DND-41 (cell line): ENCODE data around the gene PRSS21.

ENCODE experiments used
- ATAC-seq: fragments of 200-7000 bp; cut with Tn5 transposase; 3 replicates; pipeline ENCODE4 v1.9.1; 2021; ENCODE audit warnings: low read depth; ENCODE audit not compliant: insufficient read depth
- DNase-seq: peaks from one replicate; pipeline ENCODE4 v3.0.0-alpha.2; 2020
- H2AFZ ChIP-seq: 2 replicates; pipeline ENCODE4 v1.6.0; 2012; ENCODE audit warnings: low read depth, low read length
- H3K27ac ChIP-seq: 2 replicates; pipeline ENCODE4 v1.5.1; 2012; ENCODE audit warnings: low read length, inconsistent platforms
- H3K27me3 ChIP-seq: fragments of 200-600 bp; sonication (generic); 2 replicates; pipeline ENCODE4 v1.6.0; 2012; ENCODE audit warnings: low read length, mild to moderate bottlenecking, inconsistent platforms; ENCODE audit not compliant: insufficient read depth, poor library complexity
- H3K36me3 ChIP-seq: 2 replicates; pipeline ENCODE4 v1.5.1; 2012; ENCODE audit warnings: low read length, inconsistent platforms; ENCODE audit not compliant: insufficient read depth
- H3K4me1 ChIP-seq: 2 replicates; pipeline ENCODE4 v1.5.1; 2012; ENCODE audit warnings: mild to moderate bottlenecking, low read length; ENCODE audit not compliant: insufficient read depth
- H3K4me2 ChIP-seq: 2 replicates; pipeline ENCODE4 v1.6.0; 2012; ENCODE audit warnings: mild to moderate bottlenecking, moderate library complexity, low read length, inconsistent platforms; ENCODE audit not compliant: insufficient read depth
- H3K4me3 ChIP-seq, 2 experiments: fragments of 200-600 bp in 1 of 2; shearing (Covaris generic) in 1 of 2; 2 replicates each; pipeline ENCODE4 v1.5.1; 2012 to 2016; ENCODE audit warnings: inconsistent platforms in 2 of 2, low read length in 2 of 2, mild to moderate bottlenecking in 2 of 2, low read depth in 1 of 2, moderate library complexity in 1 of 2
- H3K79me2 ChIP-seq: 2 replicates; pipeline ENCODE4 v1.6.0; 2012; ENCODE audit warnings: low read length, inconsistent platforms; ENCODE audit not compliant: insufficient read depth
- H3K9ac ChIP-seq: 2 replicates; pipeline ENCODE4 v1.6.0; 2012; ENCODE audit warnings: low read depth, mild to moderate bottlenecking, inconsistent platforms, low read length, moderate library complexity
- H3K9me3 ChIP-seq: 2 replicates; pipeline ENCODE4 v1.5.1; 2012; ENCODE audit warnings: low read length, moderate library complexity, mild to moderate bottlenecking, inconsistent platforms; ENCODE audit not compliant: insufficient read depth, severe bottlenecking
- H4K20me1 ChIP-seq: 2 replicates; pipeline ENCODE4 v1.6.0; 2012; ENCODE audit warnings: low read length; ENCODE audit not compliant: insufficient read depth
- EZH2 ChIP-seq: IDR thresholded peaks from 3 replicates; pipeline ENCODE4 v1.6.1; 2012; ENCODE audit warnings: borderline replicate concordance, low read depth, mild to moderate bottlenecking, moderate library complexity, low read length, inconsistent platforms; ENCODE audit not compliant: severe bottlenecking
- TF ChIP-seq, protein P1 (sequence below): IDR thresholded peaks from 2 replicates; pipeline ENCODE4 v1.5.1; 2012; ENCODE audit warnings: borderline replicate concordance, low read length, moderate library complexity, mild to moderate bottlenecking; ENCODE audit not compliant: poor library complexity, severe bottlenecking; ENCODE audit errors: extremely low read depth

Gene PRSS21

DNA sequence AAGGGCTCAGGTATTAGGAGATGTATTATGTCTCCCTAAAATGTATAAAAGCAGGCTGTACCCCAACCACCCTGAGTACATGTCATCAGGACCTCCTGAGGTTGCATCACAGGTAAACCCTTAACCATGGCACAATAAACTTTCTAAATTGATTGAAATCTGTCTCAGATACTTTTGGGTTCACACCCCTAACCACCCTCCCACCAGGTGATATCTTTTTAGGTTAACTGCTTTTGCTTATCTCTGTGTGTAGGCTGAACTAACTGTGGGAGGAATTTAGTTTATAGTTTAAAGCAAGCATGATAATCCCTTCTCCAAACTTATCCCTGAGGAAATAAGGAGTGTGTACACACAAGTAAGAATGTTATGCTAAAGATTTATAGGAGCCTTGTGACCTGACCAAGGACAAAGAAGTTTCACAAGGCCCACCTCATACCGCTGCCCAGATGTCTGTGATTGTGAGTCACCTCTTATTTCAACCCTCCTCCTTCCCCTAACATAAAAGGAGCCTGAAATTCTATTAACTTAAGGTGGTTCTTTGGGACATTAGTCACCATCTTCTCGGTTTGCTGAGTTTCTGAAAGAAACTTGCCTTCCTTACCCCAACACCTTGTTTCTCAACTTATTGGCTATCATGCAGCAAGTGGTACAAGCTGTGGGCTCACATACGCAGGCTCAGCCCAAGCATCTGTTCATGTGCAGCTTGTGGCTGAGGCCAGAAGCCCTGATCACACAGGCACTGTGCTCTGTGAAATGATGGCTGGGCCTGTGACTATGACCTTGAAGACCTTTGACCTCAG, 29.7 kb downstream of the PRSS21 start:
- DNase-seq (no peak), ATAC-seq (no peak)
- TF ChIP-seq, protein P1, sequence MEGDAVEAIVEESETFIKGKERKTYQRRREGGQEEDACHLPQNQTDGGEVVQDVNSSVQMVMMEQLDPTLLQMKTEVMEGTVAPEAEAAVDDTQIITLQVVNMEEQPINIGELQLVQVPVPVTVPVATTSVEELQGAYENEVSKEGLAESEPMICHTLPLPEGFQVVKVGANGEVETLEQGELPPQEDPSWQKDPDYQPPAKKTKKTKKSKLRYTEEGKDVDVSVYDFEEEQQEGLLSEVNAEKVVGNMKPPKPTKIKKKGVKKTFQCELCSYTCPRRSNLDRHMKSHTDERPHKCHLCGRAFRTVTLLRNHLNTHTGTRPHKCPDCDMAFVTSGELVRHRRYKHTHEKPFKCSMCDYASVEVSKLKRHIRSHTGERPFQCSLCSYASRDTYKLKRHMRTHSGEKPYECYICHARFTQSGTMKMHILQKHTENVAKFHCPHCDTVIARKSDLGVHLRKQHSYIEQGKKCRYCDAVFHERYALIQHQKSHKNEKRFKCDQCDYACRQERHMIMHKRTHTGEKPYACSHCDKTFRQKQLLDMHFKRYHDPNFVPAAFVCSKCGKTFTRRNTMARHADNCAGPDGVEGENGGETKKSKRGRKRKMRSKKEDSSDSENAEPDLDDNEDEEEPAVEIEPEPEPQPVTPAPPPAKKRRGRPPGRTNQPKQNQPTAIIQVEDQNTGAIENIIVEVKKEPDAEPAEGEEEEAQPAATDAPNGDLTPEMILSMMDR = no peak
- no peak for TF ChIP-seq EZH2
- Histone ChIP-seq H3K79me2 (no peaks in the 10 kb centered on the region), H3K4me2 (no peak overlapping the region), H3K4me3 (no peak overlapping the region), H3K27ac (no peak overlapping the region), H3K36me3 (no peaks in the 10 kb centered on the region), H3K9ac (no peak overlapping the region), H3K9me3 (no peaks in the 10 kb centered on the region), H2AFZ (no peak overlapping the region), H4K20me1 (no peaks in the 10 kb centered on the region), H3K27me3 (peaks cover 4% of the 10 kb centered on the region), H3K4me1 (no peaks in the 10 kb centered on the region)

DNA sequence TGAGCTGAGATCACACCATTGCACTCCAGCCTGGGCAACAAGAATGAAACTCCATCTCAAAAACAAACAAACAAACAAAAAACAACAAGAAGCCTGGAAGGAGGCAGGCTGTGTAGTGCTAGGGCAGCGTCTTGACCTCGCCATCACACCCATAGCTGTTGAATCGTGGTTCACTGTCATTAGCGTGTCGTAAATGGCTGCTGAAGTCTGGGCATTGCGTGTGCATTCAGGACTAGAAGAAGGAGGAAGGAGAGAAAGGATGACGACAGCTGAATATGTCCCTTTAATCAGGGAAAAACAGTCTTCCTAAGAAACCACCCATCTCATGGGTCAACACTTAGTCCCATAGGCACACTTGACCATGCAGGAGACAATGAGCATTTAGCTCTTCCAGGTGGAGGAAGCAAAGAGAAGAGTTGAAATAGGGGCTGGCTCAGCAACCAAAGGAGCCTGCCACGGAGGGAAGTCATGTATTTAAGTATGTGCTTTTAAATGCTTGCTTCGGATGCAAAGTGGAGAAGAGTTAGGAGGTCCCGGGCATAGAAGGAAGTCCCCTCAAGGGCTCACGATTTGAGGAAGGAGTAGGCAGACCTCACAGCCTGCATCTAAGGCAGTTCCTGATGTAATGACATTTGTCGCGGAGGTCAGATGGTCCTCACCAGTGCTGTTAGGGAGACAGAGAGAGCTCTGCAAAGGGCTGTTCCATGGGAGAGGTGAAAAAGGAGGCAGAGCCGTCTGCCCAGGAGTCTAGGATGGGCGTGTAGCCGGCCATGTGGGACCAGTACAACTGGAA, 32.1 kb downstream of the PRSS21 start:
- no peak overlapping the region for H3K9ac ChIP-seq

DNA sequence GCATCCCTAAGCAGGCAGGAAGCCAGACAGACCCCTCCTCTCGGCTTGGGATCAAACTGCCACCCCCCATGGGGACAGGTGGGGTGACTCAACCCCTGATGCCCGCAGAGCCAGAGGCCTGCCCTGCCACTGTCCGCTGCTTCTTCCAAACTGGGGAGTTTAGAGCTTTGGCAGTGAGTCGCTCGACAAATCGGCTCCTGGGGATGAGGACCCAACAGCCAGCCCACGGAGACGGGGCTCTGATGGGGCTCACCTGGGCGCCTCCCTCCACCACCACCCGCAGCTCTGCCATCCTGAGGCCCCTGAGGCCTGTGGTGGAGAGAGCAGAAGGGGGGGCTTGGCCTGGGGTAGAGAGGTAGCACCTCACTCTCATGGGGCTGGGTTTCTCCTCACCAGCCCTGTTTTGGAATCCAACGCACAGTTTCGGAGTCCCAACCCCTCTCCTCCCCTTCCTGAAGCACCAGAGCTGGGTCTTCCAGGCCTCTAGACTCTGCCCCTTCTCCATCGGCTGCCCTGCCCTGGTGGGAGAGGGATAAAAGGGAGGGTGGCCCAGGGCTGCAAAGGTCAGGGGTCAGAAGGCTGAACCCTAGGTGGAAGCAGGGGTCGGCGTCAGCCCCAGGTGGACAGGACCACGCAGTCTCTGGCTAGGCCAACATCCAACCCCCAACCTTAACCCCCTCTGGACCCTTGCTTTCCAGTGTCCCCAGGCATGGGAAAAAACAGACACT, 35.1 kb downstream of the PRSS21 start:
- peaks cover 1% of the 10 kb centered on the region for H3K27me3 ChIP-seq
- H3K9me3 ChIP-seq = peaks cover 6% of the 10 kb centered on the region
- H3K9ac ChIP-seq = no peak overlapping the region
- no peaks in the 10 kb centered on the region for H3K4me1 ChIP-seq
- no peaks in the 10 kb centered on the region for H4K20me1 ChIP-seq
- no peak for ATAC-seq
- no peak overlapping the region for H3K27ac ChIP-seq
- H3K4me3 ChIP-seq = no peak overlapping the region
- no peak overlapping the region for H3K4me2 ChIP-seq
- H2AFZ ChIP-seq = no peak overlapping the region
- H3K36me3 ChIP-seq = no peaks in the 10 kb centered on the region
- no peak for TF ChIP-seq EZH2
- TF ChIP-seq, protein P1 = no peak
- H3K79me2 ChIP-seq = no peaks in the 10 kb centered on the region
- DNase-seq = no peak

More for the DNA sequence above, 32.1 kb downstream of the PRSS21 start:
- no peak for DNase-seq
- TF ChIP-seq, protein P1 = no peak
- no peak for TF ChIP-seq EZH2
- no peak for ATAC-seq
- H3K4me2 ChIP-seq = no peak overlapping the region
- H3K4me1 ChIP-seq = no peaks in the 10 kb centered on the region
- H2AFZ ChIP-seq = no peak overlapping the region
- peaks cover 4% of the 10 kb centered on the region for H3K27me3 ChIP-seq
- no peaks in the 10 kb centered on the region for H3K79me2 ChIP-seq
- H3K27ac ChIP-seq = no peak overlapping the region
- H3K36me3 ChIP-seq = no peaks in the 10 kb centered on the region
- H3K4me3 ChIP-seq = no peak overlapping the region
- H4K20me1 ChIP-seq = no peaks in the 10 kb centered on the region
- no peaks in the 10 kb centered on the region for H3K9me3 ChIP-seq
